OCI-LY7 (cell line): ENCODE results near the gene DUSP18. TPM values are rescaled to one million over a fixed set of nuclear protein-coding genes. Genes with fewer than 3 reads are reported as not detected.
"Not testable (repeated sequence)": the region's sequence is repeated elsewhere in the genome, so short reads cannot be mapped to it uniquely, and the experiment has no call there.

Experiments
- BruUV-seq: library from RNA; stranded (reverse); fragments of 400-500 nt; replicated peaks from 2 replicates; lab custom pipeline; 2021; lab: Mats Ljungman, UMichigan
- CTCF ChIA-PET: fragments of 300-600 bp; sonication (Branson Sonifier 250); formaldehyde crosslinking; loops from one replicate; lab custom pipeline; 2022; ENCODE audit warnings: antibody characterized with exemption; ENCODE audit not compliant: unreplicated experiment; lab: Charles Lee
- POLR2A ChIA-PET: fragments of 300-600 bp; sonication (Branson Sonifier 250); formaldehyde crosslinking; loops from one replicate; lab custom pipeline; 2022; ENCODE audit warnings: antibody characterized with exemption; lab: Charles Lee
- DNase-seq: peaks from one replicate; pipeline ENCODE4 v3.0.0-alpha.2; 2015; ENCODE audit warnings: low spot score
- H2AFZ ChIP-seq: fragments of 200-600 bp; sonication (generic), shearing (Covaris generic); 2 replicates; pipeline ENCODE4 v1.6.1; 2014; ENCODE audit warnings: mild to moderate bottlenecking, antibody characterized with exemption, low read length, moderate library complexity
- H3K27ac ChIP-seq: fragments of 200-600 bp; sonication (generic); 2 replicates; pipeline ENCODE4 v1.5.1; 2014; ENCODE audit warnings: mixed run types, low read depth, mild to moderate bottlenecking, moderate library complexity, low read length, inconsistent platforms; ENCODE audit not compliant: poor library complexity, severe bottlenecking
- H3K36me3 ChIP-seq: fragments of 200-600 bp; sonication (generic); 2 replicates; pipeline ENCODE4 v1.6.1; 2014; ENCODE audit warnings: mild to moderate bottlenecking, antibody characterized with exemption, low read length, moderate library complexity, mixed read lengths; ENCODE audit not compliant: insufficient read depth
- H3K4me1 ChIP-seq: fragments of 200-600 bp; sonication (generic); 2 replicates; pipeline ENCODE4 v1.5.1; 2014; ENCODE audit warnings: mild to moderate bottlenecking, low read length; ENCODE audit not compliant: insufficient read depth, poor library complexity, severe bottlenecking
- H3K4me2 ChIP-seq: fragments of 200-600 bp; sonication (generic); 2 replicates; pipeline ENCODE4 v1.6.1; 2014; ENCODE audit warnings: mild to moderate bottlenecking, low read length
- H3K4me3 ChIP-seq: fragments of 200-600 bp; sonication (generic); 2 replicates; pipeline ENCODE4 v1.5.1; 2014; ENCODE audit warnings: mild to moderate bottlenecking, low read depth, low read length; ENCODE audit not compliant: poor library complexity, severe bottlenecking
- H3K79me2 ChIP-seq: fragments of 200-600 bp; sonication (generic); 2 replicates; pipeline ENCODE4 v1.6.1; 2016; ENCODE audit warnings: low read depth, mild to moderate bottlenecking, low read length, moderate library complexity, mixed read lengths; ENCODE audit not compliant: insufficient read depth
- H3K9me2 ChIP-seq: fragments of 200-600 bp; sonication (generic); 2 replicates; pipeline ENCODE4 v1.6.1; 2016; ENCODE audit warnings: mild to moderate bottlenecking, low read length, mixed read lengths; ENCODE audit not compliant: insufficient read depth
- H3K9me3 ChIP-seq: fragments of 200-600 bp; sonication (generic); 2 replicates; pipeline ENCODE4 v1.6.1; 2014; ENCODE audit warnings: mild to moderate bottlenecking, mixed run types, low read length, mixed read lengths
- H4K20me1 ChIP-seq: fragments of 200-600 bp; sonication (generic); 2 replicates; pipeline ENCODE4 v1.6.1; 2014; ENCODE audit warnings: mild to moderate bottlenecking, antibody characterized with exemption, low read length, moderate library complexity, mixed read lengths; ENCODE audit not compliant: insufficient read depth
- EZH2phosphoT487 ChIP-seq: fragments of 200-600 bp; sonication (generic); IDR thresholded peaks from 2 replicates; pipeline ENCODE4 v1.6.1; 2018; ENCODE audit warnings: low read depth, borderline replicate concordance, mild to moderate bottlenecking, mixed run types, antibody characterized with exemption, low read length, moderate library complexity, mixed read lengths
- intact Hi-C: fragments of 100-400 bp; cut with micrococcal nuclease; formaldehyde crosslinking; loops from one replicate; pipeline ENCODE4 v1.10.0; 2022; ENCODE audit not compliant: unreplicated experiment
- total RNA-seq, 2 experiments: library from RNA; depleted of rRNA in 1 of 2; stranded (reverse); fragments of >200 nt in 1 of 2; shearing (Covaris generic) in 1 of 2; gene quantifications; 2 replicates each; pipeline ENCODE4 v1.2.3, GENCODE V29; 2014 to 2022
- TF ChIP-seq, protein P1 (sequence below): fragments of 200-600 bp; sonication (generic); conservative IDR thresholded peaks from 2 replicates; pipeline ENCODE4 v1.5.1; 2014; ENCODE audit warnings: mild to moderate bottlenecking, antibody characterized with exemption, low read length, moderate library complexity, mixed read lengths

Gene DUSP18
- total RNA-seq, 2 experiments from 2014 or later = 5.0 to 6.4 TPM

DNA sequence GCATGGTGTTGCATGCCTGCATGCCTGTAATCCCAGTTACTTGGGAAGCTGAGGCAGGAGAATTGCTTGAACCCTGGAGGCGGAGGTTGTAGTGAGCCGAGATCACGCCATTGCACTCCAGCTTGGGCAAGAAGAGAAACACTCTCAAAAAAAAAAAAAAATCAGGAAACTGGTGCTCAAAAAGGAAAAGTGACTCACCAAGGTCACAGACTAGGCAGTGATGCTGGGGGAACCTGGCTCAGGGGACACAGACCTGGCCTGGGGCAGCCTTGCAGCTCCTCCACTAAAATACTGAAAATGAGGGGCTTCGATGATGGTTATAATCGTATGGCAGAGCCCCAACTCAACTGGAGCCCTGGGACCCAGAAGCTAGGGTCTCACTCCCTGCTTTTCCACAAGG is 40.2 kb downstream of the DUSP18 start:
- Histone ChIP-seq H3K4me2 (no peak overlapping the region), H3K36me3 (no peaks in the 10 kb centered on the region), H3K9me2 (no peaks in the 10 kb centered on the region), H3K4me3 (no peak overlapping the region), H2AFZ (no peak overlapping the region), H3K4me1 (no peaks in the 10 kb centered on the region), H3K79me2 (no peaks in the 10 kb centered on the region), H3K9me3 (no peaks in the 10 kb centered on the region), H4K20me1 (no peaks in the 10 kb centered on the region), H3K27ac (no peak overlapping the region)
- CTCF ChIA-PET = no interaction called here
- TF ChIP-seq EZH2phosphoT487 = no peak
- TF ChIP-seq, protein P1, sequence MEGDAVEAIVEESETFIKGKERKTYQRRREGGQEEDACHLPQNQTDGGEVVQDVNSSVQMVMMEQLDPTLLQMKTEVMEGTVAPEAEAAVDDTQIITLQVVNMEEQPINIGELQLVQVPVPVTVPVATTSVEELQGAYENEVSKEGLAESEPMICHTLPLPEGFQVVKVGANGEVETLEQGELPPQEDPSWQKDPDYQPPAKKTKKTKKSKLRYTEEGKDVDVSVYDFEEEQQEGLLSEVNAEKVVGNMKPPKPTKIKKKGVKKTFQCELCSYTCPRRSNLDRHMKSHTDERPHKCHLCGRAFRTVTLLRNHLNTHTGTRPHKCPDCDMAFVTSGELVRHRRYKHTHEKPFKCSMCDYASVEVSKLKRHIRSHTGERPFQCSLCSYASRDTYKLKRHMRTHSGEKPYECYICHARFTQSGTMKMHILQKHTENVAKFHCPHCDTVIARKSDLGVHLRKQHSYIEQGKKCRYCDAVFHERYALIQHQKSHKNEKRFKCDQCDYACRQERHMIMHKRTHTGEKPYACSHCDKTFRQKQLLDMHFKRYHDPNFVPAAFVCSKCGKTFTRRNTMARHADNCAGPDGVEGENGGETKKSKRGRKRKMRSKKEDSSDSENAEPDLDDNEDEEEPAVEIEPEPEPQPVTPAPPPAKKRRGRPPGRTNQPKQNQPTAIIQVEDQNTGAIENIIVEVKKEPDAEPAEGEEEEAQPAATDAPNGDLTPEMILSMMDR = no peak
- intact Hi-C loops = no loop called here
- no TSS peak for BruUV-seq
- POLR2A ChIA-PET = no interaction called here
- DNase-seq = no peak

DNA sequence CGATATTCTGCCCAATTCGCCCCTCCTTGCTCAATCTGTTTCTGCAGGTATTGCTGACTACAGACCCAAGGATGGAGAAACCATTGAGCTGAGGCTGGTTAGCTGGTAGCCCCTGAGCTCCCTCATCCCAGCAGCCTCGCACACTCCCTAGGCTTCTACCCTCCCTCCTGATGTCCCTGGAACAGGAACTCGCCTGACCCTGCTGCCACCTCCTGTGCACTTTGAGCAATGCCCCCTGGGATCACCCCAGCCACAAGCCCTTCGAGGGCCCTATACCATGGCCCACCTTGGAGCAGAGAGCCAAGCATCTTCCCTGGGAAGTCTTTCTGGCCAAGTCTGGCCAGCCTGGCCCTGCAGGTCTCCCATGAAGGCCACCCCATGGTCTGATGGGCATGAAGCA is 41.3 kb downstream of the DUSP18 start:
- POLR2A ChIA-PET = no interaction called here

DNA sequence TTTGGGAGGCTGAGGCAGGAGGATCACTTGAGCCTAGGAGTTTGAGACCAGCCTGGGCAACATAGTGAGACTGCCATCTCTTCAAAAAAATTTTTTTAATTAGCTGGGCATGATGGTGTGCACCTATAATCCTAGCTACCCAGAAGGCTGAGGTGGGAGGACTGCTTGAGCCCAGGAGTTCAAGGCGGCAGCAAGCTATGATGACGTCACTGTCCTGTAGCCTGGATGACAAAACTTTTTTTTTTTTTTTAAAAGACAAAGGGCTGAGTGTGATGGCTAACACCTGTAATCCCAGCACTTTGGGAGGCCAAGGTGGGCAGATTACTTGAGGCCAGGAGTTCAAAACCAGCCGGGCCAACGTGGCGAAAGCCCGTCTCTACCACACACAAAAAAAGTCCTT is 47.8 kb downstream of the DUSP18 start:
- POLR2A ChIA-PET = interaction anchor here (1.8 kb wide), 1 partner anchor 11 kb away, joined by 4 read pairs; no protein-coding TSS in a partner anchor
- BruUV-seq, H3K9me3 ChIP-seq, H3K4me1 ChIP-seq, intact Hi-C loops, H4K20me1 ChIP-seq, H3K27ac ChIP-seq, H3K9me2 ChIP-seq, H2AFZ ChIP-seq, H3K79me2 ChIP-seq, DNase-seq, CTCF ChIA-PET, H3K36me3 ChIP-seq, H3K4me2 ChIP-seq, H3K4me3 ChIP-seq: not testable (repeated sequence)

More for the DNA sequence above, 41.3 kb downstream of the DUSP18 start:
- H3K27ac ChIP-seq = no peak overlapping the region
- TF ChIP-seq EZH2phosphoT487 = no peak
- TF ChIP-seq, protein P1 = no peak
- CTCF ChIA-PET = no interaction called here
- H3K4me2 ChIP-seq = no peak overlapping the region
- no peaks in the 10 kb centered on the region for H3K79me2 ChIP-seq
- no peak overlapping the region for H2AFZ ChIP-seq
- no TSS peak for BruUV-seq
- no peaks in the 10 kb centered on the region for H3K9me2 ChIP-seq
- no peaks in the 10 kb centered on the region for H3K4me1 ChIP-seq
- no peak overlapping the region for H3K4me3 ChIP-seq
- no peaks in the 10 kb centered on the region for H4K20me1 ChIP-seq
- intact Hi-C loops = no loop called here
- DNase-seq = no peak
- no peaks in the 10 kb centered on the region for H3K9me3 ChIP-seq
- H3K36me3 ChIP-seq = no peaks in the 10 kb centered on the region
